Epithelial cell of esophagus (primary cell): ENCODE results near the gene FAM110C.
"Not testable (repeated sequence)": the region's sequence is repeated elsewhere in the genome, so short reads cannot be mapped to it uniquely, and the experiment has no call there.

Source experiments
- DNase-seq: peaks from one replicate; pipeline ENCODE4 v3.0.0; 2010; ENCODE audit warnings: low read depth
- H3K4me3 ChIP-seq: 2 replicates; pipeline ENCODE4 v1.5.1; 2011; ENCODE audit warnings: mild to moderate bottlenecking, low read length, control low read depth
- CTCF ChIP-seq: IDR thresholded peaks from 2 replicates; pipeline ENCODE4 v1.5.1; 2011; ENCODE audit warnings: low read depth, mild to moderate bottlenecking, low read length, control low read depth, inconsistent platforms; ENCODE audit not compliant: insufficient read depth; ENCODE audit errors: missing control alignments

FAM110C gene

GRCh38 chr2:80378-80777, 34.1 kb upstream of the FAM110C start:
- DNase-seq: no peak
- H3K4me3 ChIP-seq: no peak overlapping the region
- no peak for TF ChIP-seq CTCF

GRCh38 chr2:71309-72035, 25.2 kb upstream of the FAM110C start:
- TF ChIP-seq CTCF: no peak
- no peak overlapping the region for H3K4me3 ChIP-seq
- DNase-seq: peak; percentile 77

GRCh38 chr2:69366-70344, 23.4 kb upstream of the FAM110C start:
- no peak overlapping the region for H3K4me3 ChIP-seq
- no peak for TF ChIP-seq CTCF
- DNase-seq: peak; percentile 64

GRCh38 chr2:68637-69036, 22.3 kb upstream of the FAM110C start:
- peak; percentile 58 for DNase-seq
- H3K4me3 ChIP-seq: not testable (repeated sequence)

- no peak overlapping the region for H3K4me3 ChIP-seq
These were observed 20.5 kb upstream of the FAM110C start for GRCh38 chr2:66853-67252.

GRCh38 chr2:65121-65520, 18.8 kb upstream of the FAM110C start:
- no peak for TF ChIP-seq CTCF

More at GRCh38 chr2:66853-67252, 20.5 kb upstream of the FAM110C start:
- no peak for TF ChIP-seq CTCF
- DNase-seq: no peak

More at GRCh38 chr2:65121-65520, 18.8 kb upstream of the FAM110C start:
- DNase-seq: no peak
- H3K4me3 ChIP-seq: no peak overlapping the region
